ENCODE data around the gene RAX.

DNA sequence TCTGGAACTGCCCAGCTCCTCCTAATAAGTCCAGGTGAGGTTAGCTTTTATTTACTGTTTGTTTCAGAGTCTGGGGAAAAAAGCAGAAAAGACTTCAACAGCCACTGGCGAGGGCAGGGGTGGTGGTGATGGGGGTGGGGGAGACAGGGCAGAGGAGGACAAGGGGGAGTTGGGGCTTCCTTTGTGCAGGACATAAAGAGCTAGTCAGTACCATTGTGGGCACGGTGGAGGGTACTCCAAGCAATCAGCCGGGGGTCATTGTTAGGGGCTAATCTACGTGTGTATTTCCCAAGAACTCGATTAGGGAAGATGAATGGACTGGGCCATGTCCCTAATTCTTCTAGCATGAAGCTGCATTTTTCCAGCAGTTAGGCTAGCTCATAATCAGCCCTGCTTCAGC is 2.8 kb upstream of the RAX start:
- TF ChIP-seq, protein P1, sequence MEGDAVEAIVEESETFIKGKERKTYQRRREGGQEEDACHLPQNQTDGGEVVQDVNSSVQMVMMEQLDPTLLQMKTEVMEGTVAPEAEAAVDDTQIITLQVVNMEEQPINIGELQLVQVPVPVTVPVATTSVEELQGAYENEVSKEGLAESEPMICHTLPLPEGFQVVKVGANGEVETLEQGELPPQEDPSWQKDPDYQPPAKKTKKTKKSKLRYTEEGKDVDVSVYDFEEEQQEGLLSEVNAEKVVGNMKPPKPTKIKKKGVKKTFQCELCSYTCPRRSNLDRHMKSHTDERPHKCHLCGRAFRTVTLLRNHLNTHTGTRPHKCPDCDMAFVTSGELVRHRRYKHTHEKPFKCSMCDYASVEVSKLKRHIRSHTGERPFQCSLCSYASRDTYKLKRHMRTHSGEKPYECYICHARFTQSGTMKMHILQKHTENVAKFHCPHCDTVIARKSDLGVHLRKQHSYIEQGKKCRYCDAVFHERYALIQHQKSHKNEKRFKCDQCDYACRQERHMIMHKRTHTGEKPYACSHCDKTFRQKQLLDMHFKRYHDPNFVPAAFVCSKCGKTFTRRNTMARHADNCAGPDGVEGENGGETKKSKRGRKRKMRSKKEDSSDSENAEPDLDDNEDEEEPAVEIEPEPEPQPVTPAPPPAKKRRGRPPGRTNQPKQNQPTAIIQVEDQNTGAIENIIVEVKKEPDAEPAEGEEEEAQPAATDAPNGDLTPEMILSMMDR (conservative IDR thresholded peaks at IDR 0.05; ENCODE audit: low read depth, low read length): no peak
- TF ChIP-seq EZH2 (IDR thresholded peaks at IDR 0.05; ENCODE audit: borderline replicate concordance, low read depth, low read length, poor library complexity, severe bottlenecking): no peak

Measured in A673 (cell line).